T-helper 9 cell (primary cell): ENCODE results near the gene FBXL7.

Experiments
- DNase-seq: peaks from one replicate; pipeline ENCODE4 v3.0.0-alpha.2; 2020

Gene FBXL7

GRCh38 chr5:15682122-15682521 is 182.1 kb downstream of the FBXL7 start:
- no peak for DNase-seq

GRCh38 chr5:15682566-15682965 is 182.6 kb downstream of the FBXL7 start:
- no peak for DNase-seq

GRCh38 chr5:15683332-15683731 is 183.4 kb downstream of the FBXL7 start:
- DNase-seq, result no peak

- no peak for DNase-seq
These were observed 187.4 kb downstream of the FBXL7 start for GRCh38 chr5:15687401-15687800.

- no peak for DNase-seq
These were observed 189.9 kb downstream of the FBXL7 start for GRCh38 chr5:15689836-15690235.

- DNase-seq, result no peak
These were observed 190.6 kb downstream of the FBXL7 start for GRCh38 chr5:15690611-15691010.

- no peak for DNase-seq
These were observed 191.5 kb downstream of the FBXL7 start for GRCh38 chr5:15691521-15691920.

- DNase-seq, result no peak
These were observed 192.9 kb downstream of the FBXL7 start for GRCh38 chr5:15692706-15693381.

GRCh38 chr5:15693382-15693728 is 193.4 kb downstream of the FBXL7 start:
- no peak for DNase-seq

- no peak for DNase-seq
These were observed 194.0 kb downstream of the FBXL7 start for GRCh38 chr5:15693933-15694332.

GRCh38 chr5:15694696-15695214 is 194.8 kb downstream of the FBXL7 start:
- DNase-seq, result no peak

- DNase-seq, result no peak
These were observed 195.3 kb downstream of the FBXL7 start for GRCh38 chr5:15695215-15695731.

- no peak for DNase-seq
These were observed 200.4 kb downstream of the FBXL7 start for GRCh38 chr5:15700373-15700772.

GRCh38 chr5:15702102-15702501 is 202.1 kb downstream of the FBXL7 start:
- DNase-seq, result no peak

- no peak for DNase-seq
These were observed 203.9 kb downstream of the FBXL7 start for GRCh38 chr5:15703901-15704300.

GRCh38 chr5:15704397-15704947 is 204.5 kb downstream of the FBXL7 start:
- no peak for DNase-seq

GRCh38 chr5:15707631-15708030 is 207.7 kb downstream of the FBXL7 start:
- no peak for DNase-seq

- DNase-seq, result no peak
These were observed 211.9 kb downstream of the FBXL7 start for GRCh38 chr5:15711892-15712291.

GRCh38 chr5:15715535-15715934 is 215.6 kb downstream of the FBXL7 start:
- no peak for DNase-seq

GRCh38 chr5:15715967-15716366 is 216.0 kb downstream of the FBXL7 start:
- DNase-seq, result no peak

GRCh38 chr5:15717001-15717400 is 217.0 kb downstream of the FBXL7 start:
- no peak for DNase-seq

- DNase-seq, result no peak
These were observed 218.6 kb downstream of the FBXL7 start for GRCh38 chr5:15718421-15719179.

- no peak for DNase-seq
These were observed 219.8 kb downstream of the FBXL7 start for GRCh38 chr5:15719784-15720183.

- DNase-seq, result no peak
These were observed 220.5 kb downstream of the FBXL7 start for GRCh38 chr5:15720515-15720914.
